Thoracic aorta (tissue), 2 donors: ENCODE results near the gene RNASE12. TPM values are rescaled to one million over a fixed set of nuclear protein-coding genes. Genes with fewer than 3 reads are reported as not detected.
"Not testable (repeated sequence)": the region's sequence is repeated elsewhere in the genome, so short reads cannot be mapped to it uniquely, and the experiment has no call there.

Experiments used
- ATAC-seq: fragments of 150-250 bp; one replicate; pipeline ENCODE4 v1.8.0; 2017; ENCODE audit warnings: low read depth; ENCODE audit not compliant: insufficient number of reproducible peaks, low FRiP score
- DNase-seq: peaks from one replicate; pipeline ENCODE4 v3.0.0-alpha.2; 2020; ENCODE audit warnings: low spot score
- H3K27ac ChIP-seq, 2 donors: fragments of 200-600 bp; sonication (generic); 1 replicate in 1 of 2; 2 replicates in 1 of 2; pipeline ENCODE4 v1.5.1; 2016; ENCODE audit warnings: mild to moderate bottlenecking in 2 of 2, moderate library complexity in 2 of 2
- H3K27me3 ChIP-seq: fragments of 200-600 bp; sonication (generic); replicated peaks from 2 replicates; pipeline ENCODE4 v1.6.0; 2016; ENCODE audit warnings: mild to moderate bottlenecking; ENCODE audit not compliant: insufficient read depth
- H3K36me3 ChIP-seq: fragments of 200-600 bp; sonication (generic); one replicate; pipeline ENCODE4 v1.5.1; 2016
- H3K4me1 ChIP-seq, 2 donors: fragments of 200-600 bp; sonication (generic); 1 replicate in 1 of 2; 2 replicates in 1 of 2; pipeline versions ENCODE4 v1.5.1 to v1.6.0; 2016; ENCODE audit warnings: low read depth in 2 of 2, mild to moderate bottlenecking in 1 of 2; ENCODE audit not compliant: control insufficient read depth in 1 of 2
- H3K4me3 ChIP-seq: fragments of 200-600 bp; sonication (generic); 2 replicates; pipeline ENCODE4 v1.5.1; 2016; ENCODE audit warnings: mild to moderate bottlenecking
- H3K9me3 ChIP-seq: fragments of 200-600 bp; sonication (generic); 2 replicates; pipeline ENCODE4 v1.5.1; 2016
- total RNA-seq, 2 donors: library from RNA; depleted of rRNA; stranded (reverse); fragments of >200 nt; gene quantifications; one replicate each; pipeline versions ENCODE4 v1.1.0 to v1.2.3, GENCODE V29; 2016
- TF ChIP-seq, protein P1 (sequence below): fragments of 200-600 bp; sonication (generic); IDR thresholded peaks from one replicate; pipeline ENCODE4 v1.5.1; 2019; ENCODE audit warnings: antibody characterized with exemption

Gene RNASE12
- total RNA-seq, 2 donors from 2014 or later = not detected

DNA sequence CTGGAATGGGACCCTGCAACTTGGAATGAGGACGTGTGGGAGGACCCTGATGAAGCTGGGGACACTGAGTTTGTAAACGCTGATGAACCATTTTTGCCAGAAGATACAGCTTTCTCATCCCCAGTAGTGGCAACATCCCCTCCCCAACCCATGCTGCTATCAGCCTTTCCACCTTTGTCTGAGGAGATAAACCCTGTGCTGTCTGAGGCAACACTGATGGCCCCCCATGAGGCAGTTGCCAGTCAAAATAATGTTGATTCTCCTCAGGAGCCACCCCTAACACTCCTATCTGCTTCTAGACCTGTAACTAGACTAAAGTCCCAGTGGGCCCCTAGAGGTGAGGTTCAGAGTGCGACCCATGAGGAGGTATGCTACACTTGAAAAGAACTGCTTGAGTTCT lies 22.8 kb downstream of the RNASE12 start:
- H3K27ac ChIP-seq = no peak overlapping the region
- TF ChIP-seq, protein P1, sequence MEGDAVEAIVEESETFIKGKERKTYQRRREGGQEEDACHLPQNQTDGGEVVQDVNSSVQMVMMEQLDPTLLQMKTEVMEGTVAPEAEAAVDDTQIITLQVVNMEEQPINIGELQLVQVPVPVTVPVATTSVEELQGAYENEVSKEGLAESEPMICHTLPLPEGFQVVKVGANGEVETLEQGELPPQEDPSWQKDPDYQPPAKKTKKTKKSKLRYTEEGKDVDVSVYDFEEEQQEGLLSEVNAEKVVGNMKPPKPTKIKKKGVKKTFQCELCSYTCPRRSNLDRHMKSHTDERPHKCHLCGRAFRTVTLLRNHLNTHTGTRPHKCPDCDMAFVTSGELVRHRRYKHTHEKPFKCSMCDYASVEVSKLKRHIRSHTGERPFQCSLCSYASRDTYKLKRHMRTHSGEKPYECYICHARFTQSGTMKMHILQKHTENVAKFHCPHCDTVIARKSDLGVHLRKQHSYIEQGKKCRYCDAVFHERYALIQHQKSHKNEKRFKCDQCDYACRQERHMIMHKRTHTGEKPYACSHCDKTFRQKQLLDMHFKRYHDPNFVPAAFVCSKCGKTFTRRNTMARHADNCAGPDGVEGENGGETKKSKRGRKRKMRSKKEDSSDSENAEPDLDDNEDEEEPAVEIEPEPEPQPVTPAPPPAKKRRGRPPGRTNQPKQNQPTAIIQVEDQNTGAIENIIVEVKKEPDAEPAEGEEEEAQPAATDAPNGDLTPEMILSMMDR = no peak
- H3K27me3 ChIP-seq = no peaks in the 10 kb centered on the region
- DNase-seq = no peak
- peaks cover 5% of the 10 kb centered on the region for H3K9me3 ChIP-seq
- H3K4me1 ChIP-seq = no peaks in the 10 kb centered on the region
- no peaks in the 10 kb centered on the region for H3K36me3 ChIP-seq
- H3K4me3 ChIP-seq = no peak overlapping the region
- no peak for ATAC-seq

DNA sequence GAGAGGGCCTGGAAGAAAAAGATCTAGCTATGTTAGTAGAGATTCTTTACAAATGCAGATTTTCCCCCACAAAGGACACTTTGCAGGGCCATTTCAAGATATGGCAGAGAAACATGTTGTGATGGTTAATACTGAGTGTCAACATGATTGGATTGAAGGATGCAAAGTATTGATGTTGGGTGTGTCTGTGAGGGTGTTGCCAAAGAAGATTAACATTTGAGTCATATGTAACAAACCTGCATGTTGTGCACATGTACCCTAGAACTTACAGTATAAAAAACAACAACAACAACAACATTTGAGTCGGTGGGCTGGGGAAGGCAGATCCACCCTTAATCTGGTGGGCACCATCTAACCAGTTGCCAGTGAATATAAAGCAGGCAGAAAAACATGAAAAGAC lies 24.0 kb downstream of the RNASE12 start:
- not testable (repeated sequence) for H3K36me3 ChIP-seq, H3K4me1 ChIP-seq, H3K27ac ChIP-seq, ATAC-seq, H3K27me3 ChIP-seq, DNase-seq, H3K4me3 ChIP-seq, H3K9me3 ChIP-seq

- Histone ChIP-seq H3K27me3 (no peaks in the 10 kb centered on the region), H3K4me1 (no peaks in the 10 kb centered on the region), H3K27ac (no peak overlapping the region), H3K36me3 (no peaks in the 10 kb centered on the region), H3K4me3 (no peak overlapping the region), H3K9me3 (peaks cover 5% of the 10 kb centered on the region)
- TF ChIP-seq, protein P1 = no peak
- ATAC-seq = no peak
- no peak for DNase-seq
Observed at GRCh38 chr14:20564501-20564997, 26.6 kb downstream of the RNASE12 start.

DNA sequence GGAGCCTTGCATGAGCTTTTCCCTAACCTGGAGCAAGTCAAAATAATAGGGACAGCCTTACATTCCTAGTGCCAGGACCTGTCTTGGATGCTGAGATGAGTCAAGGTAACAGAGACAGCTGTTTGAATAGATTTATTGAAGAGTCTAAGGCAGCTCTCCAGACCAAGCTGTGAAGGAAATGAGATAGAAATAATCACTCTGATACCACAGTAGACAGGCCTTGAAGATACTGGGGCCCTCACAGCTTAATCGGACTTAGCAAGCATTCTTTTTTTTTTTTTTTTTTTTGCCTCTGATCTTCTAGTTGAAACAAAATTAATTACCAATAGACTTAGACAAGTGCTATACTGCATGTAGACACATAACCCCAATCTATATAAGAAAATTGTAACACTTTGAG lies 27.2 kb downstream of the RNASE12 start:
- TF ChIP-seq, protein P1 = no peak
- H3K4me1 ChIP-seq = no peaks in the 10 kb centered on the region
- H3K27me3 ChIP-seq = no peaks in the 10 kb centered on the region
- DNase-seq (no peak), ATAC-seq (no peak)
- H3K4me3 ChIP-seq = no peak overlapping the region
- H3K27ac ChIP-seq = no peak overlapping the region
- peaks cover 2% of the 10 kb centered on the region for H3K9me3 ChIP-seq
- H3K36me3 ChIP-seq = no peaks in the 10 kb centered on the region

GRCh38 chr14:20560961-20561360 lies 30.2 kb downstream of the RNASE12 start, which contains the start of gene RNASE9:
Gene RNASE9, minus strand, starts transcription at chr14:20561047.
- no peak for DNase-seq
- no peaks in the 10 kb centered on the region for H3K9me3 ChIP-seq
- H3K36me3 ChIP-seq = no peaks in the 10 kb centered on the region
- no peak within 1 kb of the TSS for H3K4me3 ChIP-seq
- no peak within 1 kb of the TSS for H3K27ac ChIP-seq
- ATAC-seq = no peak
- H3K27me3 ChIP-seq = no peaks in the 10 kb centered on the region
- TF ChIP-seq, protein P1 = no peak
- no peaks in the 10 kb centered on the region for H3K4me1 ChIP-seq

- no peak for ATAC-seq
Observed at GRCh38 chr14:20559461-20559904, 31.7 kb downstream of the RNASE12 start.

More at GRCh38 chr14:20559461-20559904, 31.7 kb downstream of the RNASE12 start:
- no peak for DNase-seq
- TF ChIP-seq, protein P1 = no peak
- Histone ChIP-seq H3K27ac (no peak overlapping the region), H3K4me1 (no peaks in the 10 kb centered on the region), H3K4me3 (no peak overlapping the region), H3K9me3 (no peaks in the 10 kb centered on the region), H3K27me3 (no peaks in the 10 kb centered on the region), H3K36me3 (no peaks in the 10 kb centered on the region)
